ENCODE results near the gene GAB1.

GAB1 gene

DNA sequence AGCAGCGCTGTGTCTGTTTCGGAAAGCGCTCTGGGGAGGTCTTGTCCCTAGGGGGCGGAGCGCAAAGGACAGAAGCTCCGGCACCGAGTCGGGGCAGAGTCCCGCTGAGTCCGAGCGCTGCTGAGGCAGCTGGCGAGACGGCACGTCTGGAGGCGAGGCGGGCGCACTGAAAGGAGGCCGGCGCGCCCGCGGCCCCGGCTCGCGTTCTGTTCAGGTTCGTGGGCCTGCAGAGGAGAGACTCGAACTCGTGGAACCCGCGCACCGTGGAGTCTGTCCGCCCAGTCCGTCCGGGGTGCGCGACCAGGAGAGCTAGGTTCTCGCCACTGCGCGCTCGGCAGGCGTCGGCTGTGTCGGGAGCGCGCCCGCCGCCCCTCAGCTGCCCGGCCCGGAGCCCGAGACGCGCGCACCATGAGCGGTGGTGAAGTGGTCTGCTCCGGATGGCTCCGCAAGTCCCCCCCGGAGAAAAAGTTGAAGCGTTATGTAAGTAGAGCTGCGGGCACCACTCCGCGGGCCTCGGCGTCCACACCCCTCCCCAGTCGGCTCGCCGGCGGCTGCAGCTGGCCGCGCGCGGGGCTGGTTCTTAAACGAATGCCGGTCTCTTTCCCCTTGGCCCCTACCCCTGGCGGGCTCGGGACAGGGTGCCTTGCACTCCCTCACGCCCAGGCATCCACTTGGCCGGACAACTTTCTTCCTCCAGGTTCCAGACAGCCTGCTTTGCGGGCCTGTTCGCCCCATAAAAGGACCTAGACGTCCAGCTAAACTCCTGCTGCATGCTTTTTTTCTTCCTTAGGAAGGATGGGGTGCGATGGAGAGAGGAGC, at the start of gene GAB1:
GAB1 (plus strand) TSS at position 96 of the 819 bp plus-strand sequence; CDS start at position 409, 313 bp downstream.
- intact Hi-C loops (cut with DNase I) = loop anchor here (5.0 to 10.0 kb wide), 6 partner anchors 40 to 178 kb away; partner anchors contain the start of gene SMARCA5
- peak; percentile 53 to 91 (median 82) for DNase-seq

DNA sequence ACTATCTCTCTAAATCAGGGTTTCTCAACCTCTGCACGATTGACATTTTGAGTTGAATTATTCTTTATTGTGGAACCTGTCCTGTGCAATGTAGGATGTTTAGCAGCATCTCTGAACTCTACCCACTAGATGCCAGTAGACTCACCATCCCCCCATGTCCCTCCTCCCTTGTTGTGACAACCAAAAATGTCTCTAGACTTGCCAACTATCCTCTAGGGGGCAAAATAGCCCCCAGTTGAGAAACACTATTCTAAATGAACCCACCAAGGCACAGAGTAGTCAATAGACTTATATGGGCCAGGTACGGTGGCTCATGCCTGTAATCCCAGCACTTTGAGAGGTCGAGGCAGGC, 49.1 kb upstream of the GAB1 start:
- intact Hi-C loops (cut with DNase I) = no loop called here

DNA sequence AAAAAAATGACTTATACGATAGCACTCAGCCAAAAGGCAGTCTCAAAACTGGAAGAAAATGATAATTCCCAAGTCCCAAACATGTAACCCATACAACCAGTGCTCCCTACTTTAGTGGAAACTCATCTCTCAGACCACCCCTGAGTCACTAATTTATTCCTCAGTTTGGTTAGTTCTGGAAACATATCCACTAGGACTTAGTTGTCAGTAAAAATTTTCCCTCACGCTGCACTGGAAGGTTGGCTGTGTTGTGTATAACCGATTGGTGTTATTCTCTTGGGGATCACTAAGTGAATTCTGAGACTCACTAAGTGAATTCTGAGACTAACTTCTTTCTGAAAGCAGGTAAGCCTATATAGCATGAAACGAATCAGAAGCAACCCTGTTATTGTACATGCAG, 48.5 kb upstream of the GAB1 start:
- intact Hi-C loops (cut with DNase I) = no loop called here

More for the DNA sequence above, 49.1 kb upstream of the GAB1 start:
- DNase-seq = no peak

DNA sequence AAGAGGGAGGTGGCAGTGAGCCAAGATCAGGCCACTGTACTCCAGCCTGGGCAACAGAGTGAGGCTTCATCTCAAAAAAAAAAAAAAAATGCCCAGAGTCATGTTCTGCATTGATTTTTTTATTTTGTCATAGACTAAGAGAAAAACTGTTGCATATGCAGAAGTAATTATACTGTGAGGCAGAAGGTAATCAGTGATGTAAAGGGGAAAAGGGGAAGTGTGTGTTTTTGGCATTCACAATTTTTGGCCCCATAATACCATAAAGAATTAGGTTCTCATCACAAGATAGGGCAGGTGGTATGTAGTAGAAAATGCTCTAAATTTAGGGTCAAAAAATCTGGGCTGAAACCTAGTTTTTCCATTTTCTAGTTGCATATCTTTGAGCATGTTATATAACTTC, 47.3 kb upstream of the GAB1 start:
- no peak for DNase-seq

More for the DNA sequence above, 48.5 kb upstream of the GAB1 start:
- DNase-seq = no peak

DNA sequence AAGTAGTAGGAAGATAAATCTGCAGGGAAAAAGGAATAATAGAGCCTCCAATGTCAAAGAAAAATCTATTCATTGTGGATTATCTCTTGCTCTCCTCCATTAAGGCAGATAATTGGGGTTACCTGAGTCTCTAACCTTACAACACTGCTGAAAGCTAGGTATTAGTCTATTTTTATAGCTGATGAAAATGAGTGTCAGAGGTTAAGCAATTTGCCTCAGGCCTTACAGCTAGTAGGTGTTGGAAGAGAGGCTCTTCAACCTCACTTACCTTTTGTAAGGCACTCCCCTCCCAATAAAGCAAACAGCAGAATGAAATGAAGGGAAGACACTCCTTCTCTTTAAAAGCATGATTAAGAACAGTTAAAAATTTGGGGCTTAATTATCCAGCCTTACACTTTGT, 45.4 kb upstream of the GAB1 start:
- no peak for DNase-seq

More for the DNA sequence above, 47.3 kb upstream of the GAB1 start:
- intact Hi-C loops (cut with DNase I) = no loop called here

DNA sequence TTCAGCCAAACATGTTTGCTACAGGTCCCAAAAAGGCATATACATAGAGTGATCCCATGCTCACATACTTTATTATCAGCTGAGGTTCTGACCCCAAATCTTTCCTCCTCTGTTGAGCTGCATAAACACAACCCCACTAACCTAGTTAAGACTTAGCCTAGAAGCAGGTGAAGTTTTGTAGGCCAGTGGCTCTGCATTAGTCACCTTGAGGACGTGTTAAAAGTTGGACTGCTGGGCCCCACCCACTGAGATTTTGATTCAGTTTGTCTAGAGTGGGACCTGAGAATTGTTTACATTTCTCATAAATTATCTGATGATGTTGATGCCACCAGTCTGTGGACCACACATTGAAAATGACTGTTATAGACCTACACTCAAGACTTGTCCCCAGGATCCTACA, 43.8 kb upstream of the GAB1 start:
- intact Hi-C loops (cut with DNase I) = no loop called here
- DNase-seq = no peak

More for the DNA sequence above, 45.4 kb upstream of the GAB1 start:
- intact Hi-C loops (cut with DNase I) = no loop called here

DNA sequence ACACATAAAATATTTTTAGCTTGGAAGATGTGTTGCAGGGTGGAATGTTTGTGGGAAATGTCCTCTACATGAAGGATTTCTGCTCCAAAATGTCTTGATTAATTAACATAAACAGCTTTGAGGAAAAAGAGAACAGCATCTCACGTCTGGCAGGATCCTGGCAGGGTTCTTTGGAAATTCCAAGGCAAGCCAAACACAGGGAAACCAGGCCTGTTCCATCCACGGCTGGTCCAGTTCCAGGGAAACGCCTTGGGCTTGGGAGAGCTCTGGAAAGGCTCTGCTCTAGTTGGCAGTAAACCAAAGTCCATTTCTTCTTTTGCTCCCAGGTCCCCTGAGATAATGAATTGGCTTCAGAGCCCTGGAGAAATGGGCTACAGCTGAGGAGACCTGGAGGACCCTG, 42.4 kb upstream of the GAB1 start:
- DNase-seq = peak in 21 of 42 donors; percentile 1 to 47 (median 16)
- intact Hi-C loops (cut with DNase I) = no loop called here

DNA sequence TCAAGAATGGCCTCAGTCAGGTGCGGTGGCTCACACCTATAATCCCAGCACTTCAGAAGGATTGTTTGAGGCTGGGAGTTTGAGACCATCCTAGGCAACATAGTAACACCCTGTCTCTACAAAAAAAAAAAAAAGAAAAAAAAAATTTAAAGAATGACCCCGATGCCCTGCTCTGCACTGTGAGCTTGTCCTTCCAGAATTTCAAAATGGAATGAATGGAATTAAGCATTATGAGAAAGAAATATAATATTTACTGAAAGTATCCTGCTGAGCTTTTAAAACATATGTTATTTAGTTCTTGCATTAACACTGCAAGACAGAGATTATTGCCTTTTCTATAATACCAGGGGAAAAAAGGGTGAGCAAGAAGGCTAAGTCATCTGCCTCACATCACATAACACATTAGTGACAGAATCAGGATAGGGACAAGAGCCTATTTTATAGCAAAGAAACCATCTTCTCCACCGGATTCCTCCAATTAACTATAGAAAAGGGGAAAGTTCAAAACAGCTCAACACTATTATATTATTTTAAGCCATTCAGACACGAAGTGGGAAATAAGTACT, 41.9 kb upstream of the GAB1 start:
- no peak for DNase-seq
- intact Hi-C loops (cut with DNase I) = no loop called here

DNA sequence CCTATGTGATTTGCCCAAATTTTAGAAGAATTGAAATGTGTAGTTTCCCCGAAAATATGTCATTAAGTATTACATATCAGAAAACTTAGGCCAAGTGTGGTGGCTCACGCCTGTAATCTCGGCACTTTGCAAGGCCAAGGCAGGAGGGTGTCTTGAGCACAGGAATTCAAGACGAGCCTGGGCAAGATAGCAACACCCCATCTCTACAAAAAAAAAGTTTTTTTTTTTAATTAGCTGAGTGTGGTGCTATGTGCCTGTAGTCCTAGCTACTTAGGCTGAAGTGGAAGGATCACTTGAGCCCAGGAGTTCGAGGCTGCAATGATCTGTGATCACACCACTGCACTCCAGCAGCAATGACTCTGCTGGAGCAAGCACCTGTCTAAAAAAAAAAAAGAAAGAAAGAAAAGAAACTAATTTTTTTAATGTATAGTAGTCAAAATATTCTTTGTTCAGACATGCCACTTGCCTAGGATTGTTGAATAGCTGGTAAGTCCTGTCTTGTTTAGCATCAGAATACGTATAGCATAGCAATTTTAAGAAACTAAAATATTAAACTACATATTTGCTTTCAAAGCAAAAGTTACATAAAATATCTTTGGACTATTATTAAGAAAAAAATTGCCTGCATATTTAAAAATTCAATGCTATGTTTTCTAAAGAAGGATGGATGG, 40.1 kb upstream of the GAB1 start:
- no peak for DNase-seq
- intact Hi-C loops (cut with DNase I) = no loop called here

DNA sequence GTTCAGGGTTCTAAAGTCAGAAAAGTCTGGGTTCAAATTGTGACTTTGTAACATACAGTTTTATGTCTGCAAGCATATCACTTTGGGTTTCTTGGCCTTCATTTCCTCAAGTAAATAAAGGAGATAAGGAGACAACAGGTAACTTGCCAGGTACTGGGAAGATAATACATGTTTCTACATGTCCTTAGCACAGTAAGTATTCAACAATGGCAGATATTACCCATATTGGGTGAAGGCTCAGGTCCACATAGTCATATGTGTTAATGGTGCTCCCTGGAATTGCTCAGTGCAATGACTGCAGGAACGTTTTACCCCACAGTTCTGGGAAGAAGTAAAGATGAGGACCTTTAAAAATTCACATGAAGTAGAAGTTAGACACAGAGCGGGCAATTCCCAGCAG, 35.8 kb upstream of the GAB1 start:
- no peak for DNase-seq
- intact Hi-C loops (cut with DNase I) = no loop called here

DNA sequence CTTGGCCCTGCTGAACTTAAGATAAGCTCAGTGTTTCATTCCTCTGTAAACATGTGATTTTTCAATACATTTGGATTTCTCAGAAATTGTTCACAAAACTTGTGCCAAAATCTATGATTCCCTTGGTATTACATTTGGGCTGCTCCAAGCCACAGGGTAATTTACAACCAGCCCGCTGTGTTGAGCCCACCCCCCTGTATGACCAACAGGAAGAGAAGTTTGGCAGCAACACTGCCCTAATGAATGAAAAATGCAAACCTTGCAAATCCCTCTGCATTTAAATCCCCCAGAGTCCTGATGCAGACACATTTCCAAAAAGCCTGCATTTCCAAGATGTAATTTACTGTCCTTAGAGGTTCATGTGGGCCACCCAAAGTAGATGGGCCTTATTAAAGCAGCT, 34.1 kb upstream of the GAB1 start:
- intact Hi-C loops (cut with DNase I) = no loop called here
- DNase-seq = no peak

DNA sequence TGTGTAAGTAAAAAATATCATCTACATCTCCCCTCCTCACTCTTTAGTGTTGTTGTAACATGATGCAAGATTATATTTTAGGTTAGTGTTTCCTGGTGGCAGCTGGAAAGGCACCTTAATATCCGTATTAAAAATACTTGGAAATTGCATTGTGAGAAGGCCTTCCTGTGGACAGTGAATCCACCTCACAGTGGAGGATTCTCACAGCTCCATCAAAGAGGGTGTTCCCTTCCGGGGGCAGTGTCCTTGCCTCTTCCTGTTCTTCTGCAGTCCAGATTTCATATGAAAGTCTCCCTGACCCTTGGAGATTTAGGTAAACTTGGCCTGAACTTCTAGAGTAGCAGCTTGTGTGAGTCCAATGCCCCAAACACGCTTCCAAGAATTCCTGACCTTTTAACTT, 29.9 kb upstream of the GAB1 start:
- no peak for DNase-seq
- intact Hi-C loops (cut with DNase I) = no loop called here

DNA sequence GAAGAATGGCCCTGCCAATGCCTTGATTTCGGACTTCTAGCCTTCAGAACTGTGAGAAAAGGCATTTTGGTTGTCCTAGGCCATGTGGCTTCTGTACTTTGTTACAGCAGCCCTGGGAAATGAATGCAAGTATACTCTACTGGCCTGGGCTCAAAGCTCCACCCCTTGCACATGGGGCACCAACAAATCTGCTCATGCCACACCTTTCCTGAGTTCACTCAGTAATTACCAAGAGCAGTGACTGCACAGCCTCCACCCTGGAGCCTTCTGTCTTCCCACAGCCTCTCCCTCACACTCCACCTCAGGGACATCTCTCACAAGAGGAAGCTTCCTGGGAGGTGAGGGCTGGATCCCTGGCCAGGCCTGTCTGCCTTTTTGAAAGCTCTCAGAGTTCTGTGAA, 29.1 kb upstream of the GAB1 start:
- intact Hi-C loops (cut with DNase I) = no loop called here
- DNase-seq = no peak

DNA sequence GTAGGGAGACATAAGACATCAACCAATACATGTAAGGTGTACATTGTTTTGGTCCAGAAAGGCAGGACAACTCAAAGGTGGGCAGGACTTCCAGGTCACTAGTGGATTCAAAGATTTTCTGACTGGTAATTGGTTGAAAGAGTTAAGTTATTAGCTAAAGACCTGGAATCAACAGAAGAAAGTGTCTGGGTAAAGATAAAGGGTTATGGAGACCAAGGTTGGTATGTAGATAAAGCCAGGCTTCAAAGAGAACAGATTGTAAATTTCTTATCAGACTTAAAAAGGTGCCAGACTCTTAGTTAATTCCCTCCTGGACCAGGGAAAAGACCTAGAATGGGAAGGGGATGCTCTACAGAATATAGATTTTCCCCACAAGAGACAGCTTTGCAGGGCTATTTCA, 28.3 kb upstream of the GAB1 start:
- intact Hi-C loops (cut with DNase I) = no loop called here
- DNase-seq = no peak

DNA sequence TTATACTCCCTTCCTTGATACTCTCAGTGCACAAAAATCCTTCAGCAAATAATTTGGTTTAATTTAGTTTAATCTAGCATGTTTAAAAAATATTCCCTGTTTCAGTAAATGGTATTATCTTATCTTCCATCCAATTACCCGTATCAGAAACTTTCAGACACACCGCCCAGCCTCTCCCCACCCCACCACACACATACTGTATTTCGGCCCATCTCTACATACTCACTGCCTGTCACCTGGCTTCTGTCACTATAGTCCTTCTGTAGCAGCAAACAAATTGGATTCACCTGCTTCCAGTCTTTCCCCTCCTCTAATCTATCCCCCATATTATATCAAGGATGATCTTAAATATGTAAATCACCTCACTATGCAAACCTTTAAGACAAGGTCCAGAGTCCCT, 24.8 kb upstream of the GAB1 start:
- no peak for DNase-seq
- intact Hi-C loops (cut with DNase I) = no loop called here

DNA sequence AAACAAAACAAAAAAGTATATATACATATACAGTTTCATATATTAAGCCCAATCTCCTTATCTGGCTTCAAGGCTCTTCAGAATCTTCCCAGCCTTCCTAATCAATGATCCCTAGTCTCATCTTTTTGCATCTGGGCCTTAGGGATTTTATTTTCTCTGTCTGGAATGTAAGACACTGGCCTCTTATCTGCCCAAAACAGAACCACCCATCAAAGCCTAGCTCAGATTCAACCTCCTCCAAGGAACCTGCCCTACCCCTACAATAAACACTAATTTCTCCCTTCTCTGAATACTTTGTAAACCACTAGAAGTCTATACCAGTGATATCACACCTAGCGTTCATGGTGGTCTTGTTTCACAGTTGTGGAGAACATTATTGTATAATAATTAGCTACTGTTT, 23.2 kb upstream of the GAB1 start:
- intact Hi-C loops (cut with DNase I) = no loop called here
- no peak for DNase-seq

DNA sequence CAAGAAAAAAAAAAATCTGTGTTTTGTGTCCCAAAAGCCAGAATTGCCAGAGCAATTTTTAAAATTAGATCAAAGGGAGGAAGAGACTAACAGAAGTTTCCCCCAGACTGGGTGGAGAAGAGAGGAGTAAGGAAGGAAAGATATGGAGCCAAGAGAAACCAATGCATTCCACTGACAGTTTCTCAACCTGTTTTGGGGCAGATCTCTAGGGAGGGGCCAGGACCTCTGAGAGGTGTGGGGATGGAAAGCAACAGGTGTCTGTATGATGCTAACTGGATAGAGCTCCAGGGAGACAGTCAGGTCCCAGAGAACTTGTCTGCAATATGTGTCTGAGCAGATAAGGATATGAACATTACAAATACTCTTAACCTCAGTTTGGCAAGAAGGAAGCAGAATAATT, 22.7 kb upstream of the GAB1 start:
- DNase-seq = no peak
- intact Hi-C loops (cut with DNase I) = no loop called here

DNA sequence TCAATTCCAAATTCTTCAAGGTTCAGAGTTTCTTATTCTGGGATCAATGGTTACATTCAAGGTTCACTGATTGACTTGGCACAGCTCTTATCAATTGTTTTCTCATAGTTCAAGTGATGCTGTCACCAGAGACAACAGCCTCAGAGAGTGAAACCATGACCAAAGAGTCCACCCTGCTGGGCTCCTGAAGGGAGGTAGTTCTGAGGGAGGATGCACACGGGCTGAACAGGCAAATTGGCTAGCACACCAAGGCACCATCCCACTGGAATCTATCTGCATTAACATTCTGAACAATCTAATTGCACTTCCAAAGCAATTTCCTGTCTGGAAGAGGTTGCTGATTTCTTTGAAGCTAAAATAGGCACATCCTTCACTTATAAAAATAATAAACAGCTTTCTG, 16.6 kb upstream of the GAB1 start:
- no peak for DNase-seq
- intact Hi-C loops (cut with DNase I) = no loop called here

DNA sequence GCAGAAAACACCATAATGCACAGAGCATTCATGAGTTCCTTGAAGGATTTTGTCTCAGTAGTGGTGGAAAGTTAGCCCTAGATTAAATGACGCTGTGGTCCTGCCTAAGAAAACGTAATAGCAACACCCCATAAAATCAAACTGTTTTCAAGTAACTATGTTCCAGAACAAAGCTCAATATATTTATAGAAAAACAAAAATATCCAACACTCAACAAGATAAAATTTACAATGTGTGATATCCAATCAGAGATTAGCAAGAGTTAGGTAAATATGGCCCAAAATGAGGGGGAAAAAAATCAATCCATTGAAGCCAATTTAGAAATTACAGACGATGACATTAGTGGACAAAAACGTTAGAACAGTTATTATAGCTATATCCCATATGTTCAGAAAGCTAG, 9.9 kb upstream of the GAB1 start:
- intact Hi-C loops (cut with DNase I) = no loop called here
- DNase-seq = no peak

DNA sequence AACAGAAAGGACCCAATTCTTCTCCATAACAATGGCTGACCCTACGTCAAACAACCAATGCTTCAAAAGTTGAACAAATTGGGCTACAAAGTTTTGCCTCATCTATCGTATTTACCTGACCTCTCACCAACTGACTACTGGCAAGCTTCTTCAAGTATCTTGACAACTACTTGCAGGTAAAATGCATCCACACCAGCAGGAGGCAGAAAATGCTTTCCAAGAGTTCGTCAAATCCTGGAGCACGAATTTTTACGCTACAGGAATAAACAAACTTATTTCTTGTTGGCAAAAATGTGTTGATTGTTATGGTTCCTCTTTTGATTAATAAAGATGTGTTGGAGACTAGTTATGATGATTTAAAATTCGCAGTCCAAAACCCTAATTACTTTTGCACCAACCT, 6.7 kb upstream of the GAB1 start:
- intact Hi-C loops (cut with DNase I) = loop anchor here (10.0 kb wide), 2 partner anchors 155 to 185 kb away; partner anchors contain the start of gene SMARCA5
- DNase-seq = no peak
